ENCODE data around the gene SOX6.

- TF ChIP-seq CTCF (IDR thresholded peaks at IDR 0.05) (no peak), POLR2AphosphoS5 (IDR thresholded peaks at IDR 0.05) (no peak), POLR2A (IDR thresholded peaks at IDR 0.05) (no peak)
Measured at GRCh38 chr11:16359369-16359768, 3.0 kb upstream of the SOX6 start.
